NCI-H146 treated with DMSO at 0.1 percent for 48 hours (cell line): ENCODE results near the gene SVOP.

ENCODE experiments used
- DNase-seq: peaks from one replicate; lab custom pipeline; 2025; ENCODE audit not compliant: unreplicated experiment; lab: John Stamatoyannopoulos, UW

The SVOP gene

GRCh38 chr12:108858311-108859074, 162.4 kb downstream of the SVOP start:
- DNase-seq: no peak
